Central memory CD4-positive, alpha-beta T cell (primary cell): ENCODE data around the gene ARID5B.

Experiments
- DNase-seq: peaks from one replicate; pipeline ENCODE4 v3.0.0; 2022

ARID5B gene

GRCh38 chr10:62081341-62082270, 180.1 kb downstream of the ARID5B start:
- DNase-seq = no peak

GRCh38 chr10:62082271-62082656, 180.8 kb downstream of the ARID5B start:
- DNase-seq = no peak

DNA sequence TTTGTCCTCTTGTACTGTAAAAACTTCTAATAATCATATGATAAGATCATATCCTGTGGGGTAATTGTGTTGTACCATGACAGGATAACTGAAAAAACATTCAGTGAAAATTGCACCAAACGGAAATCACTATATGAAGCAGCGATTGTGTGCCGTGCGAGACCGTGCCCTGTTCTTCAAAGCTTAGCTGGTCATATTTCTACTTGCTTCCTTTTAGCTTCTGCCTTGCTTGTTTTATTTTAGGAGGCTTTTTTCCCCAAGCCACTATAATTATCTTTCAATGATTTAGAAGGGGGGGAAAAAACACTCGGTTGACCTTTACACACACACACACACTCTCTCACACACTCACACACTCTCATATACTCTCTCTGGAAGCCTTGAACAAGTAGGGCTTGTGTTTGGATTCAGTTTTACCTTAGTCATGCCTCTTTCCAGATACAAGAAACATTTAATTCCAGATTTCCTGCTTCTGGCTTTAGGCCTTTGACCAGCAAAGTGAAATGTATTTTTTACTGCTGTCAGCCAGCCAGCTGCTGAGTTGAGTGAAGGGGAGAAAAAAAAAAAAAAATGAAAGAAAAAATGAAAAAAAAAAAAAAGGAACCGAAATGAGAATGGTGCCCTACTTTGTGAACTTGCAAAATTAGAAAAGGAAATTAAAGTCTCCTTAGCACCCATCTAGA, 181.4 kb downstream of the ARID5B start:
- DNase-seq = peak; percentile 61

- peak; percentile 35 for DNase-seq
These were observed 182.1 kb downstream of the ARID5B start for GRCh38 chr10:62083412-62084267.

DNA sequence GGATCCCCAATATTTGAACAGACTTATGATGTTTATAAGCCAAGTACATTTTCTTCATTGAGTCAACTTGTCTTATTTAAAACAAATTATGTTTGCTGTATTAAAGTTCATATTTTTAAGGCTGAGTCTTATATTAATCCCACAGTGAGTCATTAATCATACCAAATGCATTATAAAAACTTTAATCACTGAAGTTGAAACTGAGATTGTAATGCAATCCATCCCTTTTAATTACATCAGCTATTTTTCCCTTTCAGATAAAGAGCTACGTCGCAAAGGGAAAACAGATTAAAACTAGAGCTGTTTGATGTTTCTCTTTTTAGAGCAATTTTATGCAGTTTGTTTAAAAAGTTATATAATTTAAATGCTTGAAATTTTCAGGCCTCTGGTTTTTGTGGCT, 183.0 kb downstream of the ARID5B start:
- no peak for DNase-seq

DNA sequence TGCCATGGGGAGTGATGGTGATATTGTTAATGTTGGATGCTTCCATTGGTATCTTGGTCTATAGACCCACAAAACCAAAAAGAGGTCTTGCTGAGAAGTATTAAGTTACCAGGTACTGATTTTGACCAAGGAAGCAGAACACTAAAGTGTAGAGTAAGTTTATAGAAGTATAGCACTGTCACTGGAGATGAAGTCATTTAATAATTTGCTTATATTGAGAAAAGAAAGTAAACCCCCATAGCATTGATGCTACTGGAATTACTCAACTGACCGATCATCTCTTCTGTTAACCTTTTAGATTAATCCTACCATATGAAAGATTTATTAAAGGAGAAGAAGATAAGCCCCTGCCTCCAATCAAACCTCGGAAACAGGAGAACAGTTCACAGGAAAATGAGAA, 183.9 kb downstream of the ARID5B start:
- no peak for DNase-seq

- DNase-seq = no peak
These were observed 184.3 kb downstream of the ARID5B start for GRCh38 chr10:62085821-62086220.

DNA sequence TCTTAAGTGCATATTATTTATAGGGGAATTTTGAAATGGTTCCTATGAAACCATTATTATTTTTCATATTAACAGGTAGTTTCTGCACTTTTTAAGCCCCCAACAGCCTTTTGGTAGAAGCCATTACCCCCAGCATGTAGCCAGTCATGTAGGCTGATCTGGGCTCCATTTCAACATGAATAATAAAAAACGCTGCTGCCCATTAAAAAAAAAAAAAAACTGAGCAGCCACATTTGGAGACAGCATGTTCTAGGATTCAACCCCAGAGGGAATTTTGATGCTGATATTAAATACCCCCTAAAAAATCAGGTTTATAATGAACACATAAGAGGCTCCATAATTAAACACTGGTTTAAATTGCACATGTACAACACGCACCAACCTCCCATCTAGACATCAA, 185.8 kb downstream of the ARID5B start:
- DNase-seq = no peak

- no peak for DNase-seq
These were observed 187.3 kb downstream of the ARID5B start for GRCh38 chr10:62088786-62089185.

DNA sequence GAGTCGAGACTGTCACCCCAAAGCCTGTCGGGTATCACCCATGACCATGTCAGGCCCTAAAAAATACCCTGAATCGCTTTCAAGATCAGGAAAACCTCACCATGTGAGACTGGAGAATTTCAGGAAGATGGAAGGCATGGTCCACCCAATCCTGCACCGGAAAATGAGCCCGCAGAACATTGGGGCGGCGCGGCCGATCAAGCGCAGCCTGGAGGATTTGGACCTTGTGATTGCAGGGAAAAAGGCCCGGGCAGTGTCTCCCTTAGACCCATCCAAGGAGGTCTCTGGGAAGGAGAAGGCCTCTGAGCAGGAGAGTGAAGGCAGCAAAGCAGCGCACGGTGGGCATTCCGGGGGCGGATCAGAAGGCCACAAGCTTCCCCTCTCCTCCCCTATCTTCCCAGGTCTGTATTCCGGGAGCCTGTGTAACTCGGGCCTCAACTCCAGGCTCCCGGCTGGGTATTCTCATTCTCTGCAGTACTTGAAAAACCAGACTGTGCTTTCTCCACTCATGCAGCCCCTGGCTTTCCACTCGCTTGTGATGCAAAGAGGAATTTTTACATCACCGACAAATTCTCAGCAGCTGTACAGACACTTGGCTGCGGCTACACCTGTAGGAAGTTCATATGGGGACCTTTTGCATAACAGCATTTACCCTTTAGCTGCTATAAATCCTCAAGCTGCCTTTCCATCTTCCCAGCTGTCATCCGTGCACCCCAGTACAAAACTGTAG, 191.0 kb downstream of the ARID5B start:
- no peak for DNase-seq

DNA sequence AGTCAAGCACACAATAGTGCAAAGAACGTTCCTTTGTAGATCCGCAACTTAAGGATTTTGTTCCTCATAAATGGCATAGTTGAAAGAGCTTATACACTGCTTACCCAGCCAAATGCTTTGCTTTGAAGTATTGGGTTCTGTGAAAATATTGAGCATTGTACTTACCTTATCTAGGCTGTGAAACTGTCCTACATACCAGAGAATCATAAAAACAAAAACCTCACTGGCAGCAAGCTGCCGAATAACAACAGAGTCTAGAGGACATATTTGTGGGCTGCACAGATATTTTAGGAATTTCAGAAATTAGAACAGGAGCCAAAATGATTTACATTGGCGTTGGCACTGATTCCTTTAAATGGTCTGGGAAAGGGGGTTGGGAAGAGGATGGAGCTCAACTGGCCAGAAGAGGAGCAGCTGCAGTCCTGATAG, 192.4 kb downstream of the ARID5B start:
- DNase-seq = no peak

- no peak for DNase-seq
These were observed 194.0 kb downstream of the ARID5B start for GRCh38 chr10:62095181-62096122.

- no peak for DNase-seq
These were observed 194.9 kb downstream of the ARID5B start for GRCh38 chr10:62096256-62096933.

- no peak for DNase-seq
These were observed 197.0 kb downstream of the ARID5B start for GRCh38 chr10:62098278-62099121.

GRCh38 chr10:62099299-62099698, 197.8 kb downstream of the ARID5B start:
- no peak for DNase-seq

- no peak for DNase-seq
These were observed 202.4 kb downstream of the ARID5B start for GRCh38 chr10:62103857-62104256.

DNA sequence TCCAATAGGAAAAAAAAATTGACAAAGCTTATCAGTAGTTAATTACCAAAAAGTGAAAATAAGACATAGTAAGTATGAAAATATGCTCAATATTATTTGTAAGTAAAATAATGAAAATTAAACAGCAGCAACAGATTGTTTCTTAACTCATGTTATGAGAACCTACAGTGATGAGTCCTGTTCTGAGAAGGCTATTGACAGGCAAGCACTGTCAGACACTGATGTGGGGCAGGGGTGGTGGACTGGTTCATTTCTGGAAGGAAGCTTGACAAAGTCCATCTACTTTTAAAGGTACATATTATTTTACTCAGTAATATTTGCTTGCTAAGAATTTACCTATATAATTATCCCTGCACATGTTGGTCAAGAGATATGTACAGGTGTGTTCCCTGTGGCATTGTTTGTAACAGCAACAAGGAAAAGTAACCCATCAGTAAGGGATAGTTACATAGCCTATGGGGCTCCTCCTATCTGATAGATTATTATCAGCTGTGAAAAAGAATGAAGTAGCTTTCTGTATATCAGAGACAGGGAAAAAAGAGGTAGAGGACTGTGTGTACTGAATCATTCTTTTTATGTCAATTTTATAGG, 205.5 kb downstream of the ARID5B start:
- DNase-seq = no peak

DNA sequence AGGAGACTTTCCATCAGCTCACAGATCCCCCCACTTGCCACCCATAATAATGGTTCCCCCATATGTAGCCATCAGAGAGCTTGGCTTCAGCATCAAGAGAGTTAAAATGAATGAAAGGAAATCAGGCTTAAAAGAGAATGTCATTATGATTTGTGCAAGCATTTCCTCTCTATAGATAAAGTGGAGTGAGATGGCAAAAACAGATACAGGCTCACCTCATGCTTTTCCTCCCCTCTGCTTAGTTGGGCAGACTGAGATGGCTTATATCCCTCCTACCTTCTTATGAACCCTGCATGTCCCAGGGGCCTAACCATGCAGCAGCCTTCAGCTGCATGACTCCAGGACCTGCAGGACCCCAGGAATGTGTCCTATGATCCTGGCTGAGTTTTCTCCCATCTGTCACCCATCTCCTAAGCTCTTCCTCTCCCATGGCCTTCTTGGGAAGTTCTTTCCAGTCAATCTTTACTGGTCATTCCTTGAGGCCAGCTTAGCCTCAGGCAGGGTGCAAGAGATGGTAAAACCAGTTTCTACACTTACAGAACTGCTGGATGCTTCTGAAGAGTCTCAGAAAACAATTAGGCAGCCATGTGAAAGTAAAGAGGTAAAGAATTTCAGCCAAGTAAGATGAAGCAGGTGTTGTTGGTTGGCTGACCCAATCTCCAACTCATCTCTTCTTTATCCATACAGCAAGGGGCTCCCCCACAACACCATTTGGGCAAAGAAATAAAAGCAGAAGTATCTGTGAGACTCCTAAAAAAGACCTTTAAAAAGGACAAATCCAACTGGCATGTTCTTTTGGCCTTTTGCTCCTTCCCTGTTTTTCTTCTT, 207.5 kb downstream of the ARID5B start:
- no peak for DNase-seq
